ENCODE data around the gene KIRREL3.

DNA sequence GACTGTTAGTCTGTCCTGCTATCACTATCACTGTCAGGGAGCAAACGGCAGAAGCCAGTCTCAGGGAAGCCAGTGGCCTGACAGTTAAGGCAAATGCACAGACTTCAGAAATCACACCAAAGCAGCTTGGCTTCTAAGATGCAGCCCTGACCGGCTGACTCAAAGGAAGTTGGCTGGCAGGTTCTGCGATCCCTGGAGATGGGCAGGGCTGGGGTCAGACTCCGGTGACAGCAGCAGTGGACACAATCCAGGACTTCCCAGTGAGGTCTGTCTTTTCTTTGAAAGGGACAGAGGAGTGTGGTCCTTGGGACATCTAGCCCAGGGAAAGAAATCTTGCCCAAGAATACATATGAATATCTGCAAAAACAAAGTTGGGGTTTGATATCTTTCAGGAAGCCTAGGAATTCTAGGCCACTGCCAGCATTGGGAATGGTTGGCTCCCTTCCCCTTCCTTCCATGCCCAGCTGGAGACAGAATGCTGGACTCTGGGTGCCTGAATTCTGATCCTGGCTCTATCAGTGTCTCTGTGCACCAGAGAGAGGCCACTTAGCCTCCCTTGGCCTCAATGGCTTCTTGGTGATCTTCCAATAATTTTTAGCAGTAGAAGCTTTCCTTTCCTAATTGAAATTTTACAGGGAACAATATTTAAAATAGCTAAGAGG, 108.9 kb downstream of the KIRREL3 start:
- no peak for TF ChIP-seq TAF1 (IDR thresholded peaks at IDR 0.05; ENCODE audit: low read depth, low read length)
- TF ChIP-seq POLR2A (IDR thresholded peaks at IDR 0.05; ENCODE audit: low read depth, low read length): no peak
- no peak for TF ChIP-seq POLR2AphosphoS5 (IDR thresholded peaks at IDR 0.05; ENCODE audit: low read depth, low read length)
- no peak for TF ChIP-seq PAX5 (IDR thresholded peaks at IDR 0.05; ENCODE audit: insufficient read depth, low read length, severe bottlenecking)
